RKO (cell line): Measurements from ENCODE around the gene ZBTB20.
"Not testable (repeated sequence)": the region's sequence is repeated elsewhere in the genome, so short reads cannot be mapped to it uniquely, and the experiment has no call there.

Source experiments
- DNase-seq: peaks from one replicate; pipeline ENCODE4 v3.0.0-alpha.2; 2016; ENCODE audit warnings: low spot score

Gene ZBTB20

GRCh38 chr3:114714237-114714636 is 432.9 kb downstream of the ZBTB20 start:
- DNase-seq = no peak

DNA sequence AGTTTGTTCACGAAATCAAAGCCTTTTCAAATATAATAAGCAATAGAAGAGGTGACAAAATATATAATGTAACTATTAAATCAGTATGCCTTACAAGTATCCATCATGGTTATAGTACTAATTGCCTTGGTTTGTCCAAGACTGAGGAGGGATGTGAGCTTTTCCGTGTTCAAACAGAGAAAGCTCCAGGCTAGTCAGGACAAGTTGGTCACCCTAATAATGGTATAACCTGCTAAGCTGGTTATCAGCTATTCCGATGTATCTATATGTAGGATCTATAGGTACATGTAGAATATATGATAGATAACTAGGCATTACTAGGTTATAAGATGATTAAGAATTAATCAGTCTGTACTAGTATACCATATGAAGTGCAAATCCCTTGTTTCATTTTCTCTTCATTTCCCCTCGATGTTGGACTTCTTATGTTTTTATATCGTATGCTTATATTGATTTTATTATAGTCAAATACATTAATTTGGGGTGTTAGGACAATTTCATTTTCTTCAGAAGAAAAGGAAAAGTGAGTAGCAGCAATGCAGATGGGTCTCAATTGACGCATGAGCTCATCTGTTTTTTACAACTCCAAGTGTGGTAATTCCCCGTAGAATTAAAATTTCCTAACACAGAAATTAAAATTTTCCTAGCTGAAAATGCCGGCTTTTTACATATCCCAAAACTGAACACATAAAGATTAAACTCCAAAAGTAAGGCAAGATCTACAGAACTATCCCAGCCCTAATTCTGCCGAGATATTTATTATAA is 434.2 kb downstream of the ZBTB20 start:
- no peak for DNase-seq

DNA sequence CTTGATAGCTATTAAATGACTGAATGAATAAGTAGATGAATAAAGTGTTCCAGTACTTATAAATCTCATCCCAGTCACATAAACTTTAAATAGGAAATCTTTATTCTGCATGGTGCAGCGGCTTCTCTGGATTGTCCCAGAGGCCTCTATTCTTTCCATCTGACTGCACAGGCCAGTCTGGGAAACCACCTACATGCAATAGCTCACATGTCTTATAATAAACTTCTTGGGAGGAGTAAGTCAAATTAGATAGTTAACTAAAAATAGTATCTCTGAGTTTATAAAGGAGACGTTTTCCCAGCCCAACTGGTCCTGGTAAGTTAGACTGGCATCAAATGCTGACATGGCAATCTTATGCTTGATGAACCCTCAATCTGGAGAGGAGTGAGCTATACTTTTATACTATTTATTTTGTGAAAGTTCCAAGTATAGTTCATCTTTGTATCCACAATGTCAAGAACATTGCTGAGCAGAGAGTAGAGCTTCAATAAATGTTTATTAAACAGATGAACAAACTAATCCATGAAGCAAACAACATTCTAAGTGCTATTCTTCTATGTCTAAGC is 435.7 kb downstream of the ZBTB20 start:
- no peak for DNase-seq

DNA sequence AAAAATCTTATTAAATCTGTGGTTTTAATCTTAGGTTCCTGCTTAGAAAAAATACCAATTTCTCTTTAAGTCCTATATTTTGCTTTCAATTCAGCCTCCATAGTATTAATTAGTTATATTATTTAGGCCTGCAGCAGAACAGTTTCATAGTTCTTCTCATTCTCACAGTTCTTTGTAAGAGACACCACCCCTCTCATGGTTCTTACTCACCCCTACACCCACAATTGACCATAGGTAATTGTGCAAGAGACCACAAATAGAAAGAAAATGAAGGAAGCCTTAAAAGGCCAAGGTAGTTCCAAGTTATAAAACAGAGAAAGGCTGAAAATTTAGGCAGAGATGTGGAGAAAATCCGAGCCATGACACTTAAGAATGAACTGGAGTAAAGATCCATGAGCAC is 438.0 kb downstream of the ZBTB20 start:
- no peak for DNase-seq

GRCh38 chr3:114707252-114707860 is 439.7 kb downstream of the ZBTB20 start:
- no peak for DNase-seq

DNA sequence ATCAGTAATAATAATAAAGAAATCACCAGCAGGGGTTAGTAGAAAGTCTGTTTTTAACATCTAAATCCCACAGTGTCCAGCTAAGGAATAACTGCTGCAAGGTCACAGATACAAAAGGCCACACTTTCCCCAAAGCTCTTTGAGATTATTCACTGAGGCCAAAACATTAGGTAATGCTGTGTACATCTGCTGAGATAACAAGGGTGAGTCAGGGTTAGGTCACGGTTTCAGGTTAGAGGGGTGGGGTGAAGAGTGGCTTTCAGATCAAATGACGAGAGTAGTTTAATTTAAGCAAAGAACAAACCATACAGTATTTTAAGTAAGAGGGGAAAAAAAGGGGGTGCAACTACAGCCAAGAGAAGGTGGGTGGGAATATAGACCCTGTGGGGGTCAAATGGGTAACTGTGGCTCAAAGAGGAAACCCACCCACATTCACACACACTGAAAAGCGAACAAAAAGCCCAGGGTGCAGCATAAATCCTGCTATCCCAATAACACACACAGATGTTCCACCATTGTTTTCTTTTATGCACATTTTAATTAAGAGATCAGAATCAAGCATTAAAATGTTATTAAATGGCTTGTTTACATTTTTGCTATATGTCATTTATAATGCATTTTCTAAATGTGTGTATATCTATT is 440.4 kb downstream of the ZBTB20 start:
- DNase-seq = peak; percentile 58

DNA sequence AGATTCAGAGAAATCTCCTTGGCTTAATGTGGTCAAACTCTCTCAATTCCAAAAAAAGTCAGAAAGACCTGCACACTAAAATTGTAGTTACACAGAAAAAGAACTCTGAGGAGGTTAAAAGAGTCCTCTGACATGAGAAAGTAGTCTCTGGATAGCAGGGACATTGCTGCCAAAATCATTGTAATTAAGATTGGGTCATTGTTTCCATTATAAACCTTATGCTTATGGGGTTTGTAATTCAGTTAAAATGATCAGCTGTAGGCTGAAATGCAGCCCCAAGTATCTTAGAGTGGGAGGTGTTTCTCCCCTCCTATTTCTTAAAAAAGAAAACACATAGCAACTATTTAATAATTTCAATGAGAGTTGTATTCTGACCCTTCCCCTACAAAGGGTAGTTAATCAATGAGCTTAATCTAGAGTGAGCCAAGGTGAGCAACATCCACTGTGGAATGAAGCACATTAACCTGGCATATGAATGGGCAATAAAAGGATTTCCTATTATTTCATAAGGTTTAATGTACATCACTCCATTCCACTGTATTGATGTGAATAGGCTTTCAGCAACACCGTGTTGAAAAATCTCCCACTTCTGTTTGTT is 446.4 kb downstream of the ZBTB20 start:
- DNase-seq = no peak

GRCh38 chr3:114698146-114699105 is 448.7 kb downstream of the ZBTB20 start:
- no peak for DNase-seq

DNA sequence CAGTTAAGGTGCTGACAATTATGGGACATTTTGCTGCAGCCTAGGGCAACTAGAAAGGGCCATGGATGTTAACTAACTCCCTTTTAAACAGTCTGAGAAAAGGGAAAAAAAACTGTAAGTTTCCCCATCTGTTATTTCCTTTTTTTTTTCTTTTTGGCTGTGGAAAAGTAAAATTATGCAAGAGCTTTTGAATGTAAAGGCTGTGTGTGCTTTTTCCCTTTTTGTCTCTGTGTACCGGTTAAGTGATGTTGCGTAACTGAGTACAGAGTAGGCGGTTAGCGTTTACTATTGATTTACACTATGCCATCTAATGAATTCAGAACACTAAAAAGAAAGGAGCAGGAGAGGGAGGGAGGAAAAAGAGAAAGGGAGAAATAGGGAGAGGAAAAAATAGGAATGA is 449.7 kb downstream of the ZBTB20 start:
- DNase-seq = no peak

DNA sequence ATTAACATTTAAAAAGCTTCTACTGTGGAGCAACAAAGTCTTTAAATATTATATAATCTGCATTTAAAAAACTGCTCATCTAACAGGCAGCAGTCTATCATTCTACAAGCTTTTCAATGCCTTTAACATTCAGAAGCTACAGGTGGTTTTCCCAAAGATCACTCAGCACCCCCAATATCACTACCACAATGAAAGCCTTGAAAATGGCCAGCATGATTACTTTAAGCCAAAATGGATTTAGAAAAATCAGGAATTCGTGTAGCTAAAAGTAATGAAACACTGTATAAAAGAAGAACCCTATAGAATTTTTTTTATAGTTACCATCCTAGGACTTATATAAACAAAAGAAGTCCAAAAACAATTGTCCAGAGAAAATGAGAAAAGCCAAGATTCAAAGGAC is 452.8 kb downstream of the ZBTB20 start:
- DNase-seq = no peak

GRCh38 chr3:114691871-114692270 is 455.2 kb downstream of the ZBTB20 start:
- DNase-seq = no peak

DNA sequence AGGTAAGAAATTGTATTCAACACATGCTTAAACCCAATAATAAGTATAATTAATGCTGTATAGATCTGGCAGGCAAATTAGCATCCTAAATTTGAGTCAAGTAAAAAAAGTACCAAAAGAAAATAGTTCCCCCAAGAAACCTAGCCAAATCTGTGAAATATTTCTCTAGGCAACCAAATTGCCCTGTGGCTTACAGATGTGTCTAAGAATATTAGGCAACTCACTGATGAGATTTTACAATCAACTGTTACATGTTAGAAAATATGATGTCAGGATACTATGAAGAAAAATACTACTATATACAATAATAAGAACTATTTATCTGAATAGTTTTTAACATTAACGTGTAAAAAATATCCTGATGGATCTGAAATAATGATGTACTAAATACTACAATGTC is 456.2 kb downstream of the ZBTB20 start:
- DNase-seq = no peak

GRCh38 chr3:114687151-114687550 is 459.9 kb downstream of the ZBTB20 start:
- DNase-seq = no peak

DNA sequence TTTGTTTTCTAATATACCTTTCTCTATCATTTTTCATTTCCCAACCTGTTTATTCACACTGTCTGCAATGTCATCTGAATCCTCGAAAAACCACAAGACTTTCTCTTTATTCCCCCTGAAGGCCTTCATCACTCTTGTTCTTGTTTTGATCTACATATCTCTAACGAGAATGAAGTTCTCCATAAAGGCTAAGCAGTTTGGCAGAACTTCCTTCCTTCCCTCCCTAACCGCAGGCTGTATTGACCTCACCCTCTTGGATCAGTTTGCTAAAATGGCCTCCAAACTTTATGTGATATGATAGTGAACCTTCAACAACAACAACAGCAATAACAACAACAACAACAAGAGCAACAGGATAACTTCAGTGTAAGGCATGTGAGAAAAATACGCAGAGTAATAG is 460.5 kb downstream of the ZBTB20 start:
- no peak for DNase-seq

DNA sequence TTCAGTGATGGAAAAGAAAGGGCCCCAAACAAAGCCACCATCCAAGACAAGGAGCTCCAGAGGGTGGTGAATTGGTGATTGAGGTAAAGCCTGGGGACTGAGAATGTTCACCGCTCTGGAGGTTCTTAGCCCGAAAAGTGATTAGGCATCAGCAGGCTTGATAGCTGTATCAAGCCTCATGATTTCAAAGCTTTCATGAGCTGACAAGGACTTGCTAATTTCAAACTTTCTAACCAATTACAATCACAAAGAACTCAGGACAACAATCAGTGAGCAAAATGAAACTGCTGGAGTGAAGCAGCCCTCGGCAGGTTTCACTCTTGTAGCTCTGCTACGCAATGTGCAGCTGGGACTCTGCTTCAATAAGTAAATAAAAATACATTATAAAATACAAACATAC is 461.9 kb downstream of the ZBTB20 start:
- DNase-seq = no peak

DNA sequence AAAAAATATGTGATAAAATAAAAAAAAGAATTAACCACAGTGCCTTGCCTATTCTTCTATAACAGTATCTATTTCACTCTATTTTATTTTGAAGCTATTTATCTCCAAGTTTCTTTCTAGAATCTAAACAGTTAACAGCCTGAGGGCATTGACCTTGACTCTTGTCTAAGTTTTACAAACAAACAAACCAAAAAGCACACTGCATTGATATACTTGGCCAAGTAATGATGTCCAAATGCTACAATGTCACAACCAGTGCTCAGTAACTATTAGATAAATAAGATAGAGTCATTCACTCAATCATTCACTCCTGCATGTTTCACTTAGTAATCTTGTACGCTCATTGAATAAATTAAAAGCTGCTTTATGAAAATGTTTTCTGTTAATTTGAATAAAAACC is 466.8 kb downstream of the ZBTB20 start:
- DNase-seq = no peak

- DNase-seq = not testable (repeated sequence)
Measured at GRCh38 chr3:114679773-114680172, 467.3 kb downstream of the ZBTB20 start.

DNA sequence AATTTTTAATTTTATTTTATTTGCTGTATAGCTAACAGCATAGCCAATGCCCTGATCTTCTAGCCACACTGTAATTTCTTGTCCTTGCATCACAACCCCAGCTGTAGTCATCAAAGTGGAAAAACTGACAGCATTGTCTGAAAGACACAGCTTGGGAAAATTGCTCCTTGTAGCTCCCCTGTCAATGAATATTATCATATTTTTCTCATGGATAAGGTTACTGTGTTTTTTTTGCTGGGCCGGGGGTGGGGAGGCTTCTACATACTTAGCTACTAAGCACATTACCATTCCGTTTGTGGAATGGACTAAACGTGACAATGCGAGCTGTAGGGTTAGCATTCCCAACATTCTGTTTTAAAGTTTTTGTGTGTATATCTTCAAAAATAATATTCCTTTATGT is 472.0 kb downstream of the ZBTB20 start:
- DNase-seq = no peak

- DNase-seq = no peak
Measured at GRCh38 chr3:114674036-114674435, 473.1 kb downstream of the ZBTB20 start.

- no peak for DNase-seq
Measured at GRCh38 chr3:114673481-114673880, 473.6 kb downstream of the ZBTB20 start.

GRCh38 chr3:114672692-114673447 is 474.2 kb downstream of the ZBTB20 start:
- no peak for DNase-seq
